ENCODE results near the gene CCDC18.

DNA sequence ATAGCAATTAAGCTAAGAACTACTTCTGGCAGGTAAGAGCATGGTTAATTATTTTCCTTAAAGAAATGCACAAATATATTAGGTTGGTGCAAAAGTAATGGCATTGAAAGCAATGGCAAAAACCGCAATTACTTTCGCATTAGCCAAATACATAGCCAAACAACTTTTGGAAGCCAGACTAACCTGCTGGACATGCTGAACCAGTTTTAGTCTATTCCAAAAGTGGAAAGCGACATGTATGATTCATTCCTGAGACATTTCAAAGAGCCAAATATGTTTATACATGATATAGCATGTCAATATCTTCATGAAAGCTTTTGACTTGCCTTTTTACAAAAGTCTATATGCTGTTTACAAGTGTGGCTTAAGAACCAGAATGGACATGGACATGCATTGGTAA, 141.8 kb downstream of the CCDC18 start:
- TF ChIP-seq, protein P1, sequence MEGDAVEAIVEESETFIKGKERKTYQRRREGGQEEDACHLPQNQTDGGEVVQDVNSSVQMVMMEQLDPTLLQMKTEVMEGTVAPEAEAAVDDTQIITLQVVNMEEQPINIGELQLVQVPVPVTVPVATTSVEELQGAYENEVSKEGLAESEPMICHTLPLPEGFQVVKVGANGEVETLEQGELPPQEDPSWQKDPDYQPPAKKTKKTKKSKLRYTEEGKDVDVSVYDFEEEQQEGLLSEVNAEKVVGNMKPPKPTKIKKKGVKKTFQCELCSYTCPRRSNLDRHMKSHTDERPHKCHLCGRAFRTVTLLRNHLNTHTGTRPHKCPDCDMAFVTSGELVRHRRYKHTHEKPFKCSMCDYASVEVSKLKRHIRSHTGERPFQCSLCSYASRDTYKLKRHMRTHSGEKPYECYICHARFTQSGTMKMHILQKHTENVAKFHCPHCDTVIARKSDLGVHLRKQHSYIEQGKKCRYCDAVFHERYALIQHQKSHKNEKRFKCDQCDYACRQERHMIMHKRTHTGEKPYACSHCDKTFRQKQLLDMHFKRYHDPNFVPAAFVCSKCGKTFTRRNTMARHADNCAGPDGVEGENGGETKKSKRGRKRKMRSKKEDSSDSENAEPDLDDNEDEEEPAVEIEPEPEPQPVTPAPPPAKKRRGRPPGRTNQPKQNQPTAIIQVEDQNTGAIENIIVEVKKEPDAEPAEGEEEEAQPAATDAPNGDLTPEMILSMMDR (IDR thresholded peaks at IDR 0.05), result no peak
- no peak for TF ChIP-seq ZFX (IDR thresholded peaks at IDR 0.05; ENCODE audit: borderline replicate concordance)
